H1 (cell line): ENCODE measurements around the gene ANKH.

ENCODE experiments used
- ASH2L ChIP-seq: fragments of 200-600, 300-600 bp; sonication (generic); IDR thresholded peaks from one replicate; pipeline ENCODE4 v1.7.1; 2017; ENCODE audit warnings: low read length
- BACH1 ChIP-seq: IDR thresholded peaks from 2 replicates; pipeline ENCODE4 v1.6.1; 2012; ENCODE audit warnings: low read length, improper control_type of control experiment
- CBX5 ChIP-seq: fragments of 300-800, 300-1000 bp; sonication (generic); IDR thresholded peaks from 2 replicates; pipeline ENCODE4 v1.7.1; 2016; ENCODE audit warnings: antibody characterized with exemption, low read length, low read depth
- EGR1 ChIP-seq: IDR thresholded peaks from 2 replicates; pipeline ENCODE4 v1.6.1; 2011; ENCODE audit warnings: low read depth, low read length, borderline replicate concordance
- EZH2 ChIP-seq: fragments of 200-600 bp; sonication (generic); IDR thresholded peaks from 2 replicates; pipeline ENCODE4 v1.7.1; 2012; ENCODE audit warnings: low read depth, mild to moderate bottlenecking, moderate library complexity, low read length, inconsistent platforms; ENCODE audit not compliant: severe bottlenecking
- MAX ChIP-seq: IDR thresholded peaks from 2 replicates; pipeline ENCODE4 v1.6.1; 2012; ENCODE audit warnings: inconsistent platforms
- POLR2A ChIP-seq, 2 experiments: IDR thresholded peaks; 1 replicate in 1 of 2; 2 replicates in 1 of 2; pipeline ENCODE4 v1.6.1; 2011; ENCODE audit warnings: low read depth in 2 of 2, low read length in 2 of 2, mild to moderate bottlenecking in 2 of 2; ENCODE audit errors: control extremely low read depth in 1 of 2
- RAD21 ChIP-seq, 2 experiments: IDR thresholded peaks in 1 of 2; conservative IDR thresholded peaks in 1 of 2; 2 replicates each; pipeline ENCODE4 v1.6.1; 2011; ENCODE audit warnings: low read depth in 2 of 2, low read length in 2 of 2, improper control_type of control experiment in 1 of 2, inconsistent platforms in 1 of 2, mild to moderate bottlenecking in 1 of 2, moderate library complexity in 1 of 2
- TAF1 ChIP-seq: IDR thresholded peaks from 2 replicates; pipeline ENCODE4 v1.6.1; 2011; ENCODE audit warnings: mild to moderate bottlenecking, low read depth, low read length
- USF2 ChIP-seq: IDR thresholded peaks from 2 replicates; pipeline ENCODE4 v1.6.1; 2011; ENCODE audit warnings: low read length, improper control_type of control experiment
- ZNF274 ChIP-seq: IDR thresholded peaks from 2 replicates; pipeline ENCODE4 v1.7.0; 2012; ENCODE audit warnings: low read length, borderline replicate concordance; ENCODE audit errors: extremely low read depth
- TF ChIP-seq, protein P1 (sequence below), 3 experiments: IDR thresholded peaks; 1 replicate in 2 of 3; 2 replicates in 1 of 3; pipeline versions ENCODE4 v1.5.1 to v1.6.1; 2011; ENCODE audit warnings: low read length in 3 of 3, mild to moderate bottlenecking in 3 of 3, inconsistent platforms in 2 of 3, low read depth in 1 of 3, moderate library complexity in 1 of 3; ENCODE audit not compliant: insufficient read depth in 1 of 3; ENCODE audit errors: control extremely low read depth in 1 of 3

- TF ChIP-seq, protein P1, sequence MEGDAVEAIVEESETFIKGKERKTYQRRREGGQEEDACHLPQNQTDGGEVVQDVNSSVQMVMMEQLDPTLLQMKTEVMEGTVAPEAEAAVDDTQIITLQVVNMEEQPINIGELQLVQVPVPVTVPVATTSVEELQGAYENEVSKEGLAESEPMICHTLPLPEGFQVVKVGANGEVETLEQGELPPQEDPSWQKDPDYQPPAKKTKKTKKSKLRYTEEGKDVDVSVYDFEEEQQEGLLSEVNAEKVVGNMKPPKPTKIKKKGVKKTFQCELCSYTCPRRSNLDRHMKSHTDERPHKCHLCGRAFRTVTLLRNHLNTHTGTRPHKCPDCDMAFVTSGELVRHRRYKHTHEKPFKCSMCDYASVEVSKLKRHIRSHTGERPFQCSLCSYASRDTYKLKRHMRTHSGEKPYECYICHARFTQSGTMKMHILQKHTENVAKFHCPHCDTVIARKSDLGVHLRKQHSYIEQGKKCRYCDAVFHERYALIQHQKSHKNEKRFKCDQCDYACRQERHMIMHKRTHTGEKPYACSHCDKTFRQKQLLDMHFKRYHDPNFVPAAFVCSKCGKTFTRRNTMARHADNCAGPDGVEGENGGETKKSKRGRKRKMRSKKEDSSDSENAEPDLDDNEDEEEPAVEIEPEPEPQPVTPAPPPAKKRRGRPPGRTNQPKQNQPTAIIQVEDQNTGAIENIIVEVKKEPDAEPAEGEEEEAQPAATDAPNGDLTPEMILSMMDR (IDR thresholded peaks at IDR 0.05; ENCODE audit: control extremely low read depth in 1 of 3, insufficient read depth in 1 of 3, low read depth in 1 of 3, low read length in 3 of 3), result no peak
- no peak for TF ChIP-seq TAF1
- no peak for TF ChIP-seq MAX
- no peak for TF ChIP-seq EZH2
- no peak for TF ChIP-seq EGR1
- TF ChIP-seq USF2, result no peak
- TF ChIP-seq POLR2A (IDR thresholded peaks at IDR 0.05; ENCODE audit: control extremely low read depth in 1 of 2, low read depth in 2 of 2, low read length in 2 of 2), result no peak
- TF ChIP-seq ASH2L, result no peak
- no peak for TF ChIP-seq BACH1
- no peak for TF ChIP-seq CBX5
- TF ChIP-seq ZNF274, result no peak
- no peak for TF ChIP-seq RAD21 (IDR thresholded peaks at IDR 0.05 in 1 of 2, conservative IDR thresholded peaks at IDR 0.05 in 1 of 2; ENCODE audit: low read depth in 2 of 2, low read length in 2 of 2)
Observed at GRCh38 chr5:14721990-14722656, 149.5 kb downstream of the ANKH start.
